NCI-H1417 treated with DMSO at 0.1 percent for 48 hours (cell line): ENCODE measurements around the gene LCN9.
"Not testable (repeated sequence)": the region's sequence is repeated elsewhere in the genome, so short reads cannot be mapped to it uniquely, and the experiment has no call there.

Source experiments
- DNase-seq: peaks from one replicate; lab custom pipeline; 2025; lab: John Stamatoyannopoulos, UW

The LCN9 gene

GRCh38 chr9:135662758-135663450, at the start of gene LCN9:
Gene LCN9 (plus strand): TSS chr9:135663309. CDS start chr9:135663322, 13 bp downstream.
- DNase-seq = no peak

GRCh38 chr9:135613946-135614805, 48.9 kb upstream of the LCN9 start:
- DNase-seq = no peak

DNA sequence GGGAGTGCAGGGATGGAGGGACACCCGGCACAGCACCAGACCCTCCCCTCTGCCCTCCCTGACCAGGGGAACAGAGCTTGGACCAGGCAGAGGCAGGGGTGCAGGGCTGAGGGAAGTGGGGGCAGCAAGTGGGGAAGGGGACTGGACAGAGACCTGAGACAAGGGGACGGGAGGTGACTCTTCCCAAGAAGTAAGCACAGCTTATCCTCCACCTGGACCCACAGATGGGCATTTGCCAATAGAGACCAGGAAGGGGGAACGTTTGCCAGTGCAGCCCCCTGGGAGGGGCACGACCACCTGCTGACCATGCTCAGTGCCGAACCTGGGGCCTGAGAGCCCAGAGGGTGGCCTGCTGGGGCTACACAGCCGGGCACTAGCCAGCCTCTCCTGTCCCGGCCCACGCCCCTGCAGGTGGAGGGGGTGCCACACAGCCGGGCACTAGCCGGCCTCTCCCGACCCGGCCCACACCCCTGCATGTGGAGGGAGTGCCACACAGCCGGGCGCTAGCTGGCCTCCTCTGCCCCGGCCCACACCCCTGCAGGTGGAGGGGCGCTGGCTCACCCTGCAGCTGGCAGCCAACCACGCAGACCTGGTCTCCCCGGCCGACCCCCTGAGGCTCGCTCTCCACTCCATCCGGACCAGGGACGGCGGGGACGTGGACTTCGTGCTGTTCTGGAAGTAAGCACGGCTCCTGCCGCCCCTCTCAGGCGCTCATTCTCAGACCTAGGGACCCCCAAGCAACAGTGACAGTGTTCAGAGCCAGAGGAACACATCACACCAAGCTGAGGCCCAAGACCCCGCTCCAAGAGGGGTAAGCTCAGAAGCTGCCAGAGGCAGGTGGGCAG, 48.1 kb upstream of the LCN9 start:
- DNase-seq = no peak

DNA sequence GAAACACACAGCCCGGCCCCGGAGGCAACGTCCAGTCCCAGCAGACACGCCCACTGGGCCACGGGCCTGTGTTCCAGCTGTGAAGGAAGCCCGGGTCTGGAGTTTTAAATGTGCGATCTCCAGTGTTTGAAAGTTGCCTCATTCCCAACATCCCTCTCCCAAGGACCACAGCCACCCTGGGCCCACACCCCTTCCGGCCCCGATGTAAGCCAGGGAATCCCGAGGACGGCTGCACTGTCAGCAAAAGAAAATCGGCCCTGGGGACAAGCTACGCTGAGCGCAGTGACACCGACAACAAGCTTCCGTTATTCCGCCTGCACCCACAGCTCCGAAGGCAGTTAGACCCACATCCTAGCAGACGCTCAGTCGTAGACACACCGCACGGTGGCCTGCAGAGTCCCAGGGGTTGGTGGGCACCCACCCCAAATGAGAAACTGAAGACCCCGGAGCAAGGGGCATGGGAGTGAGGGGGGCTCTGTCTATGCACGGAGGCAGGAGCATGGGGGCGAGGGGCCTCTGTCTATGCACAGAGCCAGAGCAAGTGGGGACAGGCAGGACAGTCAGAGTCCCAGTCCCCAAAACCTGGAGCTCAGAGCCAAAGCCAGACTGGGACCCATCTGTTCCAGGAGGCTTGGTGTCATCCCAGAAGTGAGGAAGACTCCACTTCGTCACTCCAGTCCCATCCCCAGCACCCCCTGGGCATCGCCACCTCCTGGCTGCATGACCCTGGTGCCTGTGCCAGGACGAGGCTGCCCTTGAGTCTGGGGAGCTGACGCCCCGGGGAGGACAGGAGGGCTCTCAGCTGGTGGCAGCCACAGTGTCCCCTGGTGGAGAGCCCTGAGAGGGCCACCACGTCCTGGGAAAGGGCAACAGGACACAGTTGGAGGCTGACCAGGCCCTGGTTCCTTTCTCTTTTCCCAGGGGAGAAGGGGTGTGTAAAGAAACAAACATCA, 47.2 kb upstream of the LCN9 start:
- no peak for DNase-seq

DNA sequence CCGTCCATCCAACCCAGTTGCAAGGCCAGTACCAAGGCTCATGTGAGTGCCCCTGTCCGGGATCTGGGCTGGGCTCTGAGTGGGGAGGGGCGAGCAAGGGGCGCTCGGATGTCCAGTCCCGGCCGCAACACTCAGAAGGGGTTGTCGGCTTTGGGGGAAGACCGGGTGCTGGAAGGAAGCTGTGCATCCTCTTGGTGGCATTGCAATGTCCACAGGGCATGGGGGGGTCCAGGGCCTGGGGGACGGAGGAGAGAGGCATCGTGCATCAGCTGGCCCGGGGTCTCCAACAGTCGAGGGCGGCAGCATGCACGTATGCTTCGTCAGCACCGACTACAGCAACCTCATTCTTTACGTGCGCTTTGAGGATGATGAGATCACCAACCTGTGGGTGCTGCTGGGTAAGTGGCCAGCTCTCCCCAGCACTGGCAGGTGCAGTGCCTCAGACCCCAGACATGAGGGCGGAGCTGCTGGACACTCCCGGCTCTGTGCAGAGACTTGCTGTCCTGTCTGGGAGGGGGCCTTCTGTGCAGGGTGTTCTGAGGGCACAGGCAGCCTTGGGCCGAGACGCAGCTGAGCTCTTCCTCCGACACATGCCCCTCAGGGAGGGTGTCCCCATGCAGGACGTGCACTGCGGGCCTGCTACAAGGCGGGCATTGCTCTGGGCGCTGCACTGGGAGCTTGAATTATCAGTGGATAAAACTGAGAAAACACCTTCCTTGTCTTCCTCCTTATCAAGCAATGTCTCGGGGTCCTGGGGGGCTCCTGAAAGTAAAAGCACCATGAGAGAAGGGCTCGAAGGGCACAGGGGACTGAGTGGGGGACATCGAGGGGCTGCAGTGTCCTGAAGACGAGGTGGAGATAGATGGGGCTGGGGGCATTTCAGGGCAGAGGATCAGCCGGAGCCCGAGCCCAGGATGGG, 46.2 kb upstream of the LCN9 start:
- DNase-seq = no peak

GRCh38 chr9:135617538-135617900, 45.6 kb upstream of the LCN9 start:
- DNase-seq = no peak

GRCh38 chr9:135617991-135618411, 45.1 kb upstream of the LCN9 start:
- DNase-seq = no peak

- DNase-seq = no peak
Measured at GRCh38 chr9:135618866-135619598, 44.1 kb upstream of the LCN9 start.

DNA sequence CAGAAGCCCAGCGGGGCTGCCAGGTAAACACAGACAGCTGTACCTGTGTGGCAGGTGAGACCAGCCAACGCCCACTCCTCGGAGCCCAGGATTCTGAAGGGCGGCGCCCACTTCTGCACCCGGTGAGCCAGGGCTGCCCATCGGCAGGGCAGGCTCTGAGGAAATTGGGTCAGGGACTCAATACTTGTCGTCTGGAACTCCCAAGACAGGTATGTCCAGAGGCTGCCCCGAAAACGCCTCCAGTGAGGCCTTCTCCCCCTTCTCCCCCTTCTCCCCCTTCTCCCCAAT, 43.6 kb upstream of the LCN9 start:
- no peak for DNase-seq

- no peak for DNase-seq
Measured at GRCh38 chr9:135620558-135620957, 42.6 kb upstream of the LCN9 start.

GRCh38 chr9:135622415-135623020, 40.6 kb upstream of the LCN9 start:
- no peak for DNase-seq

DNA sequence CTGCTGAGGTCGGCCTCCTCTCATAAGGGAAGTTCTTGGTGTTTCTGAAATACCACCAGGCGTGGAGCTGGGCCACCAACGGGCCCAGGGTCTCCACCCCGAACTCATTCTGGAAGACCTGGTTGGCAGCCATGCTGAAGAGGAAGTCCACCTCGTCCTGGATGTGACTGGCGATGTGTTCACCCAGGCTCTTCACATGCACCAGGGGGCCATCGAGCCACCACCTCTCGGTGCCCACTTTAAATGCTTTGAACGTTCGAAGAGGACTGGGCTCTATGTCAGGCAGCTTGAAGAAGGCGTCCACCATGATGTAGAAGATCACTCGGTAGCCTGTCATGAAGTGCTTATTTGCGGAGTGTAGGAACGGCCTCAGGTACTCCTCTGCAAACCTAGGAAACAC, 38.8 kb upstream of the LCN9 start:
- no peak for DNase-seq

GRCh38 chr9:135632841-135633240, 30.3 kb upstream of the LCN9 start:
- DNase-seq = no peak

GRCh38 chr9:135636930-135637530, 26.1 kb upstream of the LCN9 start:
- DNase-seq = not testable (repeated sequence)

DNA sequence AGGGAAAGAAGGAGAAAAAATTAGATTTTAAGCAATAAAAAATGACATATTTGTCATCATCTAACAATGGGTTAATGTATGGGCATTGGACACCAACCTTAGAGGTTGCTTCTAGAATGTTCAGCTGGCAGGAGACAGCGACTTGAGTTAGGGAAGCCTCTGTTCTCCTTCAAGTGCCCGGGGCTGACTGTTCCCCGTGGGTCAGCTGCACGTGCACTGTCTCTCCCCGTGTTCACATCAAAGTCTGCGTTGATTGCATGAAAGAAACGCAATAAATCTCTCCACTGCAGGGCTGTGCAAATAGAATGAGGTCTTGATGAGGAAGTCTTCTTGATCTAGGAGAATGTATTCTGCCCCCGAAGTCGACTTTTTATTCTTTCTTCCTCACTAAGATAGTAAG, 23.9 kb upstream of the LCN9 start, which contains the start of gene GLT6D1:
TSS of gene GLT6D1 (minus strand) at position 345 of the 400 bp plus-strand sequence. CDS start 353 bp downstream, outside the sequence.
- DNase-seq = no peak

GRCh38 chr9:135641047-135641446, 22.1 kb upstream of the LCN9 start:
- DNase-seq = no peak

- DNase-seq = no peak
Measured at GRCh38 chr9:135641745-135642144, 21.4 kb upstream of the LCN9 start.

DNA sequence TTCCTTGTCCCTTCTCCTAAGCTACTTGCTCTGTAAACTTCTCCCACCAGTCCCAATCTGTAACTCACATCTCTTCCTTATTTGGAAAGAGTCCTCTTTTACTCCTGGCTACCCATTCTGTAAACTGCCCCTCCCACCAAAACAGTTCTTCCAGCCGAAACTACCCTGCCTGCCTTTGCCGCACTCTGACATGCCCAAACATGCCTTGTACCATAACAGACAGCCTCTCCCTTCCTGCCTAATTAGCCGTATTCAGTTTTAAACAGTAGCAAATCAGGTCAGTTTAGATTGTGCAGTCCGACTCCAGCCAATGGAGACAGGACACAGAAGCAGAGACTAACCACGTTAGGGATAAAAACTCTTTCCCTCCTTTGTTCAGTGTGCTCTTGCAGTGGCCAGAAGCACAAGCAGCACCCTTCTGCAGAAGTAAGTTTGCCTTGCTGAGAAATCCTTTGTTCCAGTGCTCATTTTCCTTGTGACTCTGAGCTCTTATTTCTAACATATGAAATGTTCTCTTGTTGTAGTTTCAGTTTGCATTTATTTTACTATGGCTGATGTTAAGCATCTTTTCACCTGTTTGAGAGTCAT, 18.4 kb upstream of the LCN9 start:
- DNase-seq = no peak
